ENCODE measurements around the gene LRRC7. TPM values are rescaled to one million over a fixed set of nuclear protein-coding genes. Genes with fewer than 3 reads are reported as not detected.

LRRC7 gene
- total RNA-seq, 1 donor from 2014 or later = 0.94 TPM

DNA sequence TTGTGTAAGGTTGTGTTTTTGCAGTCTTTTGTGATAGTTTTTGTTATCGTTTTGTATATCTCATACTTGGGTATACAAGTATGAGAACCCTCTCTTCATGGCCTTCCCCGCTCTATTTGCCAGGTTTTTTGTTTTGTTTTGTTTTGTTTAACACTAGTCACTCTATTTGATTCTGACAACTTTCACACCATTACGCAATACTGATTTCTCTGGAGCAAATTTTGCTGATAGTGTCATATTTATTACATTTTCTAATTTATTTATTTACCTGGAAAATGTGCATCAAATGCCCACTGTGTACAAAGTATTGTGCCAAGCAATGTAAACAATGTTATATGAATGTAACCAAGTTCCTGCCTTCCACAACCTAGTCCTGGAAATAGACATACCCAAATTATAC, 547.6 kb downstream of the LRRC7 start:
- H3K4me1 Mint-ChIP-seq (ENCODE audit: unreplicated experiment) = no peaks in the 10 kb centered on the region
- no peaks in the 10 kb centered on the region for H3K9me3 Mint-ChIP-seq (ENCODE audit: unreplicated experiment)
- DNase-seq (ENCODE audit: extremely low spot score, unreplicated experiment) = no peak
- TF ChIP-seq CTCF (IDR thresholded peaks at IDR 0.05) = no peak
- H3K4me3 Mint-ChIP-seq (ENCODE audit: unreplicated experiment) = no peak overlapping the region
- no peaks in the 10 kb centered on the region for H3K36me3 Mint-ChIP-seq (ENCODE audit: unreplicated experiment)
- H3K27me3 Mint-ChIP-seq (ENCODE audit: unreplicated experiment) = peaks cover 34% of the 10 kb centered on the region
- H3K27ac Mint-ChIP-seq (ENCODE audit: unreplicated experiment) = no peak overlapping the region

GRCh38 chr1:70117046-70117445, 549.3 kb downstream of the LRRC7 start:
- Mint-ChIP-seq H3K27ac (ENCODE audit: unreplicated experiment) (no peak overlapping the region), H3K4me3 (ENCODE audit: unreplicated experiment) (no peak overlapping the region)
- DNase-seq (ENCODE audit: extremely low spot score, unreplicated experiment) = no peak

GRCh38 chr1:70134148-70134547, 566.4 kb downstream of the LRRC7 start:
- DNase-seq (ENCODE audit: extremely low spot score, unreplicated experiment) = no peak
- H3K27ac Mint-ChIP-seq (ENCODE audit: unreplicated experiment) = no peak overlapping the region
- no peak for TF ChIP-seq CTCF (IDR thresholded peaks at IDR 0.05)

More at GRCh38 chr1:70117046-70117445, 549.3 kb downstream of the LRRC7 start:
- Mint-ChIP-seq H3K27me3 (ENCODE audit: unreplicated experiment) (peaks cover 38% of the 10 kb centered on the region), H3K36me3 (ENCODE audit: unreplicated experiment) (no peaks in the 10 kb centered on the region), H3K4me1 (ENCODE audit: unreplicated experiment) (no peaks in the 10 kb centered on the region), H3K9me3 (ENCODE audit: unreplicated experiment) (no peaks in the 10 kb centered on the region)
- TF ChIP-seq CTCF (IDR thresholded peaks at IDR 0.05) = no peak

DNA sequence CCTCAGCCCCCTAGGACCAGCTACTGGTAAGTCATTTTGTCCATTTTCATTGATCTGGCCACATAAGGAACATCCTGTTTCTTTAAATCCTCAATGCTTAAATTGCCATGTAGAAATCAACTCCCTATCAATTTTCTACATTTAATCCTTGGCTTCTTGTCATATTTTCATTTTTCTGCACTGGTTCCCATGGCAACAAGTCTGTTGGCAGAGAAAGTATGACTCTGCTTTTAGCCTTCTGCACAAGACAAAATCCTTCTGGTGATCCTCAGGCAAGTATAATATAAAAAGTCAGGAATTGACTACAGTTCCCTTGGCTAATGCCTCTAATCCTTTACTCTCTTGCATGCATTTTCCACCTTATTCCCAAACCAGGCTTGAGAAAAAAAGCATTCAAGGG, 572.6 kb downstream of the LRRC7 start:
- H3K4me3 Mint-ChIP-seq (ENCODE audit: unreplicated experiment) = no peak overlapping the region
- peaks cover 14% of the 10 kb centered on the region for H3K4me1 Mint-ChIP-seq (ENCODE audit: unreplicated experiment)
- H3K9me3 Mint-ChIP-seq (ENCODE audit: unreplicated experiment) = no peaks in the 10 kb centered on the region
- H3K27ac Mint-ChIP-seq (ENCODE audit: unreplicated experiment) = peak overlapping the region; percentile 44
- TF ChIP-seq CTCF (IDR thresholded peaks at IDR 0.05) = no peak
- H3K36me3 Mint-ChIP-seq (ENCODE audit: unreplicated experiment) = no peaks in the 10 kb centered on the region
- no peak for DNase-seq (ENCODE audit: extremely low spot score, unreplicated experiment)
- H3K27me3 Mint-ChIP-seq (ENCODE audit: unreplicated experiment) = no peaks in the 10 kb centered on the region

More at GRCh38 chr1:70134148-70134547, 566.4 kb downstream of the LRRC7 start:
- H3K9me3 Mint-ChIP-seq (ENCODE audit: unreplicated experiment) = no peaks in the 10 kb centered on the region
- H3K4me3 Mint-ChIP-seq (ENCODE audit: unreplicated experiment) = no peak overlapping the region
- H3K36me3 Mint-ChIP-seq (ENCODE audit: unreplicated experiment) = no peaks in the 10 kb centered on the region
- H3K4me1 Mint-ChIP-seq (ENCODE audit: unreplicated experiment) = no peaks in the 10 kb centered on the region
- H3K27me3 Mint-ChIP-seq (ENCODE audit: unreplicated experiment) = peaks cover 3% of the 10 kb centered on the region

DNA sequence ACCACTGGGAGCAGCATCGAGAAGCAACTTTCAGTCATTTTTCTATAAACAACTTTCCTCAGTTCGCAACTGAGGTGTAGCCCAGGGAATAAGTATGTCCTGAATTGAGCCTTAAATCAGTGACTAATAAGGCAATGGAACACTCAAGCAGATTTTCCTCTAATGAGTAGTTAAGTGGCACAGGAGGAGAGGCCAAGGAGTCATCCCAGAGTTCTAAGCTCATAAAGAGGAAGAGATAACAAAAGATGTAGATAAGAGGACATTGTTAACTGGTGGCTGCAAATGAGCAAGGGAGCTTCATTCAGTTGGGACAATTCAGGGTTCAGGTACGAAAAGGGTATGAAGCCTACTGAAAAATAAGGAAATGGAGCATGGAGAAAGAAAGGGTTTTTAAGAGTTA, 573.2 kb downstream of the LRRC7 start:
- no peaks in the 10 kb centered on the region for H3K27me3 Mint-ChIP-seq (ENCODE audit: unreplicated experiment)
- no peak for DNase-seq (ENCODE audit: extremely low spot score, unreplicated experiment)
- no peak overlapping the region for H3K27ac Mint-ChIP-seq (ENCODE audit: unreplicated experiment)
- TF ChIP-seq CTCF (IDR thresholded peaks at IDR 0.05) = no peak
- no peaks in the 10 kb centered on the region for H3K9me3 Mint-ChIP-seq (ENCODE audit: unreplicated experiment)
- H3K4me3 Mint-ChIP-seq (ENCODE audit: unreplicated experiment) = no peak overlapping the region
- no peaks in the 10 kb centered on the region for H3K36me3 Mint-ChIP-seq (ENCODE audit: unreplicated experiment)
- peaks cover 14% of the 10 kb centered on the region for H3K4me1 Mint-ChIP-seq (ENCODE audit: unreplicated experiment)
